H9 (cell line): ENCODE measurements around the gene PRIM2. TPM values are rescaled to one million over a fixed set of nuclear protein-coding genes. Genes with fewer than 3 reads are reported as not detected.

Experiments
- DNase-seq: peaks from one replicate; pipeline ENCODE4 v3.0.0-alpha.2; 2017
- H2AFZ ChIP-seq: one replicate; pipeline ENCODE4 v1.6.1; 2013; ENCODE audit warnings: mild to moderate bottlenecking, low read length, control low read depth, moderate library complexity
- H2AK5ac ChIP-seq: 2 replicates; pipeline ENCODE4 v1.6.1; 2013; ENCODE audit warnings: low read length, control low read depth, mixed read lengths; ENCODE audit not compliant: insufficient read length
- H2BK120ac ChIP-seq: one replicate; pipeline ENCODE4 v1.6.1; 2013; ENCODE audit warnings: low read depth, mild to moderate bottlenecking, low read length, control low read depth, inconsistent platforms; ENCODE audit not compliant: poor library complexity, severe bottlenecking
- H2BK12ac ChIP-seq: 2 replicates; pipeline ENCODE4 v1.6.1; 2013; ENCODE audit warnings: low read length, control low read depth, mixed read lengths, low read depth; ENCODE audit not compliant: insufficient read length
- H2BK15ac ChIP-seq: 2 replicates; pipeline ENCODE4 v1.6.1; 2013; ENCODE audit warnings: low read depth, low read length, control low read depth
- H2BK20ac ChIP-seq: one replicate; pipeline ENCODE4 v1.6.1; 2013; ENCODE audit warnings: low read depth, mild to moderate bottlenecking, low read length, control low read depth, inconsistent platforms; ENCODE audit not compliant: poor library complexity, severe bottlenecking
- H2BK5ac ChIP-seq: 2 replicates; pipeline ENCODE4 v1.6.1; 2013; ENCODE audit warnings: low read length, control low read depth, mixed read lengths; ENCODE audit not compliant: insufficient read length
- H3K14ac ChIP-seq: 2 replicates; pipeline ENCODE4 v1.6.1; 2013; ENCODE audit warnings: low read length, control low read depth; ENCODE audit not compliant: insufficient read depth
- H3K18ac ChIP-seq: 2 replicates; pipeline ENCODE4 v1.6.1; 2013; ENCODE audit warnings: low read depth, mild to moderate bottlenecking, mixed read lengths, low read length, control low read depth; ENCODE audit not compliant: insufficient read length
- H3K23ac ChIP-seq: 2 replicates; pipeline ENCODE4 v1.6.1; 2013; ENCODE audit warnings: low read length, control low read depth, mixed read lengths, low read depth; ENCODE audit not compliant: insufficient read length
- H3K23me2 ChIP-seq: 2 replicates; pipeline ENCODE4 v1.6.1; 2013; ENCODE audit warnings: low read depth, mild to moderate bottlenecking, mixed read lengths, low read length, control low read depth; ENCODE audit not compliant: insufficient read length, poor library complexity, severe bottlenecking
- H3K27ac ChIP-seq: 2 replicates; pipeline ENCODE4 v1.5.1; 2013; ENCODE audit warnings: low read length, control low read depth, mixed read lengths, low read depth; ENCODE audit not compliant: insufficient read length
- H3K27me3 ChIP-seq: 2 replicates; pipeline ENCODE4 v1.6.1; 2013; ENCODE audit warnings: low read length, control low read depth, inconsistent platforms; ENCODE audit not compliant: insufficient read depth
- H3K4ac ChIP-seq: 2 replicates; pipeline ENCODE4 v1.6.1; 2013; ENCODE audit warnings: low read depth, mild to moderate bottlenecking, control low read depth, inconsistent platforms, low read length, moderate library complexity
- H3K4me1 ChIP-seq: 2 replicates; pipeline ENCODE4 v1.6.1; 2013; ENCODE audit warnings: low read length, control low read depth, inconsistent platforms; ENCODE audit not compliant: insufficient read depth
- H3K4me2 ChIP-seq: 2 replicates; pipeline ENCODE4 v1.6.1; 2013; ENCODE audit warnings: low read length, control low read depth, mixed read lengths; ENCODE audit not compliant: insufficient read length, insufficient read depth
- H3K56ac ChIP-seq: 2 replicates; pipeline ENCODE4 v1.6.1; 2013; ENCODE audit warnings: low read depth, mild to moderate bottlenecking, mixed read lengths, low read length, control low read depth; ENCODE audit not compliant: insufficient read length
- H3K79me1 ChIP-seq: 2 replicates; pipeline ENCODE4 v1.6.1; 2013; ENCODE audit warnings: low read depth, mild to moderate bottlenecking, moderate library complexity, low read length, control low read depth, inconsistent platforms; ENCODE audit not compliant: insufficient read depth, poor library complexity, severe bottlenecking
- H3K79me2 ChIP-seq: 2 replicates; pipeline ENCODE4 v1.6.1; 2013; ENCODE audit warnings: low read length, control low read depth, inconsistent platforms; ENCODE audit not compliant: insufficient read depth
- H3K9ac ChIP-seq: 2 replicates; pipeline ENCODE4 v1.6.1; 2013; ENCODE audit warnings: low read length, control low read depth, mixed read lengths; ENCODE audit not compliant: insufficient read length; ENCODE audit errors: extremely low read depth
- H3K9me3 ChIP-seq: one replicate; pipeline ENCODE4 v1.6.1; 2013; ENCODE audit warnings: low read depth, low read length, inconsistent platforms; ENCODE audit not compliant: control insufficient read depth
- H3T11ph ChIP-seq: one replicate; pipeline ENCODE4 v1.6.1; 2013; ENCODE audit warnings: mild to moderate bottlenecking, low read length, control low read depth, inconsistent platforms
- H4K20me1 ChIP-seq: one replicate; pipeline ENCODE4 v1.6.1; 2013; ENCODE audit not compliant: control insufficient read depth, insufficient read length, insufficient read depth
- H4K5ac ChIP-seq: 2 replicates; pipeline ENCODE4 v1.6.1; 2013; ENCODE audit warnings: low read depth, mild to moderate bottlenecking, mixed read lengths, low read length, control low read depth; ENCODE audit not compliant: insufficient read length
- H4K8ac ChIP-seq: replicated peaks from 2 replicates; pipeline ENCODE4 v1.6.1; 2013; ENCODE audit warnings: low read length, control low read depth, mixed read lengths, low read depth; ENCODE audit not compliant: insufficient read length
- H4K91ac ChIP-seq: 2 replicates; pipeline ENCODE4 v1.6.1; 2013; ENCODE audit warnings: low read depth, mild to moderate bottlenecking, moderate library complexity, mixed read lengths, low read length, control low read depth; ENCODE audit not compliant: insufficient read length
- H3K27ac Mint-ChIP-seq, 3 experiments: 2 replicates in 2 of 3; 3 replicates in 1 of 3; pipeline ENCODE4 v1.8.0; 2020 to 2021; ENCODE audit warnings: mixed read lengths in 3 of 3, mild to moderate bottlenecking in 1 of 3, moderate library complexity in 1 of 3
- H3K27me3 Mint-ChIP-seq: 2 replicates; pipeline ENCODE4 v1.8.0; 2021; ENCODE audit warnings: low read depth, mild to moderate bottlenecking, moderate library complexity, mixed read lengths
- H3K36me3 Mint-ChIP-seq, 3 experiments: 2 replicates in 2 of 3; 3 replicates in 1 of 3; pipeline ENCODE4 v1.8.0; 2020 to 2021; ENCODE audit warnings: low read depth in 3 of 3, mixed read lengths in 3 of 3; ENCODE audit not compliant: insufficient read depth in 1 of 3
- H3K4me1 Mint-ChIP-seq, 2 experiments: 2 replicates each; pipeline ENCODE4 v1.8.0; 2020; ENCODE audit warnings: mixed read lengths in 2 of 2
- H3K4me3 Mint-ChIP-seq, 2 experiments: 2 replicates in 1 of 2; 3 replicates in 1 of 2; pipeline ENCODE4 v1.8.0; 2020 to 2021; ENCODE audit warnings: mild to moderate bottlenecking in 2 of 2, mixed read lengths in 2 of 2, moderate library complexity in 1 of 2
- H3K9me3 Mint-ChIP-seq, 2 experiments: 2 replicates in 1 of 2; 3 replicates in 1 of 2; pipeline ENCODE4 v1.8.0; 2020; ENCODE audit warnings: mild to moderate bottlenecking in 2 of 2, mixed read lengths in 2 of 2, moderate library complexity in 1 of 2
- CTCF ChIP-seq: fragments of 200-600 bp; sonication (generic); conservative IDR thresholded peaks from 3 replicates; pipeline ENCODE4 v1.8.0; 2021; ENCODE audit warnings: antibody characterized with exemption, mild to moderate bottlenecking
- WGBS: extraction: QIAGEN DNeasy Blood & Tissue Kit; methylation state at CpG from one replicate; pipeline ENCODE4 v1.1.7; 2013; ENCODE audit warnings: missing lambda C conversion rate, low lambda C conversion rate, mixed read lengths; ENCODE audit not compliant: insufficient read length; ENCODE audit errors: extremely low coverage; 5-methylcytosine and 5-hydroxymethylcytosine counted together
- total RNA-seq: library from RNA; stranded (reverse); gene quantifications from 2 replicates; pipeline ENCODE4 v1.2.1, GENCODE V29; 2021

The PRIM2 gene
- total RNA-seq, 1 experiment from 2014 or later = 43.0 TPM

GRCh38 chr6:57434944-57435343, 117.5 kb downstream of the PRIM2 start:
- no peaks in the 10 kb centered on the region for H4K20me1 ChIP-seq
- H3K4me2 ChIP-seq = no peak overlapping the region
- H3K9ac ChIP-seq = no peak overlapping the region

More at GRCh38 chr6:57434944-57435343, 117.5 kb downstream of the PRIM2 start:
- no peak overlapping the region for H3T11ph ChIP-seq
- no peaks in the 10 kb centered on the region for H3K79me2 ChIP-seq
- no peaks in the 10 kb centered on the region for H3K9me3 Mint-ChIP-seq
- no peak overlapping the region for H3K27ac ChIP-seq
- H3K27me3 Mint-ChIP-seq = no peaks in the 10 kb centered on the region
- WGBS = no CpG with 5 or more reads among the region's 4 CpGs
- H2BK5ac ChIP-seq = no peak overlapping the region
- H2AK5ac ChIP-seq = no peak overlapping the region
- no peak overlapping the region for H2BK20ac ChIP-seq
- no peak overlapping the region for H2BK15ac ChIP-seq
- no peak overlapping the region for H3K4ac ChIP-seq
- H4K5ac ChIP-seq = no peak overlapping the region
- no peaks in the 10 kb centered on the region for H3K27me3 ChIP-seq
- no peak for DNase-seq
- H3K56ac ChIP-seq = no peak overlapping the region
- peaks cover 14 to 29% of the 10 kb centered on the region in 2 experiments for H3K4me1 Mint-ChIP-seq
- no peaks in the 10 kb centered on the region for H3K36me3 Mint-ChIP-seq
- no peak overlapping the region for H3K23ac ChIP-seq
- no peak overlapping the region for H2BK12ac ChIP-seq
- TF ChIP-seq CTCF = no peak
- H3K9me3 ChIP-seq = no peaks in the 10 kb centered on the region
- H3K23me2 ChIP-seq = no peaks in the 10 kb centered on the region
- no peak overlapping the region for H4K91ac ChIP-seq
- peak overlapping the region; percentile 53 to 83 (median 65); a peak in 3 of 7 replicates for H3K27ac Mint-ChIP-seq
- H2BK120ac ChIP-seq = peak overlapping the region; percentile 36
- H3K79me1 ChIP-seq = no peaks in the 10 kb centered on the region
- H2AFZ ChIP-seq = no peak overlapping the region
- H4K8ac ChIP-seq = no peak overlapping the region
- no peak overlapping the region for H3K18ac ChIP-seq
- no peak overlapping the region for H3K14ac ChIP-seq
- no peak overlapping the region for H3K4me3 Mint-ChIP-seq
- no peaks in the 10 kb centered on the region; the same call in 1 of the 2 replicates for H3K4me1 ChIP-seq
